Measurements from ENCODE around the gene ROM1.

Gene ROM1

GRCh38 chr11:62574363-62575071, 38.5 kb upstream of the ROM1 start:
- Histone ChIP-seq H3K4me3 (ENCODE audit: low read depth, low read length, poor library complexity, severe bottlenecking) (peak overlapping the region; percentile 77), H3K36me3 (ENCODE audit: insufficient read depth, low read length) (peaks cover 74% of the 10 kb centered on the region), H3K27ac (ENCODE audit: low read depth, low read length, poor library complexity, severe bottlenecking) (peak overlapping the region; percentile 56), H3K9me3 (ENCODE audit: low read length) (no peaks in the 10 kb centered on the region), H2AFZ (ENCODE audit: low read length) (no peak overlapping the region), H3K4me1 (ENCODE audit: insufficient read depth, low read length, severe bottlenecking) (peaks cover 28% of the 10 kb centered on the region), H3K4me2 (ENCODE audit: low read length) (peak overlapping the region; percentile 93), H3K9me2 (ENCODE audit: low read depth, low read length) (no peaks in the 10 kb centered on the region), H3F3A (ENCODE audit: insufficient read depth, low read length) (no peaks in the 10 kb centered on the region), H3K9ac (ENCODE audit: low read length) (peak overlapping the region; percentile 78), H4K20me1 (ENCODE audit: insufficient read depth, low read length) (no peaks in the 10 kb centered on the region), H3K79me2 (ENCODE audit: insufficient read depth, low read length) (peaks cover 21% of the 10 kb centered on the region), H3K27me3 (ENCODE audit: insufficient read depth, low read length) (no peaks in the 10 kb centered on the region)
- TF ChIP-seq, protein P1, sequence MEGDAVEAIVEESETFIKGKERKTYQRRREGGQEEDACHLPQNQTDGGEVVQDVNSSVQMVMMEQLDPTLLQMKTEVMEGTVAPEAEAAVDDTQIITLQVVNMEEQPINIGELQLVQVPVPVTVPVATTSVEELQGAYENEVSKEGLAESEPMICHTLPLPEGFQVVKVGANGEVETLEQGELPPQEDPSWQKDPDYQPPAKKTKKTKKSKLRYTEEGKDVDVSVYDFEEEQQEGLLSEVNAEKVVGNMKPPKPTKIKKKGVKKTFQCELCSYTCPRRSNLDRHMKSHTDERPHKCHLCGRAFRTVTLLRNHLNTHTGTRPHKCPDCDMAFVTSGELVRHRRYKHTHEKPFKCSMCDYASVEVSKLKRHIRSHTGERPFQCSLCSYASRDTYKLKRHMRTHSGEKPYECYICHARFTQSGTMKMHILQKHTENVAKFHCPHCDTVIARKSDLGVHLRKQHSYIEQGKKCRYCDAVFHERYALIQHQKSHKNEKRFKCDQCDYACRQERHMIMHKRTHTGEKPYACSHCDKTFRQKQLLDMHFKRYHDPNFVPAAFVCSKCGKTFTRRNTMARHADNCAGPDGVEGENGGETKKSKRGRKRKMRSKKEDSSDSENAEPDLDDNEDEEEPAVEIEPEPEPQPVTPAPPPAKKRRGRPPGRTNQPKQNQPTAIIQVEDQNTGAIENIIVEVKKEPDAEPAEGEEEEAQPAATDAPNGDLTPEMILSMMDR (IDR thresholded peaks at IDR 0.05; ENCODE audit: low read length): no peak
- TF ChIP-seq EZH2 (IDR thresholded peaks at IDR 0.05; ENCODE audit: borderline replicate concordance, low read length): no peak

- peak overlapping the region; percentile 93 for H3K4me2 ChIP-seq (ENCODE audit: low read length)
- peak overlapping the region; percentile 56 for H3K27ac ChIP-seq (ENCODE audit: low read depth, low read length, poor library complexity, severe bottlenecking)
- H3K79me2 ChIP-seq (ENCODE audit: insufficient read depth, low read length): peaks cover 21% of the 10 kb centered on the region
- no peaks in the 10 kb centered on the region for H3K9me3 ChIP-seq (ENCODE audit: low read length)
- no peaks in the 10 kb centered on the region for H3K9me2 ChIP-seq (ENCODE audit: low read depth, low read length)
- H3K4me3 ChIP-seq (ENCODE audit: low read depth, low read length, poor library complexity, severe bottlenecking): peak overlapping the region; percentile 77
- H3F3A ChIP-seq (ENCODE audit: insufficient read depth, low read length): no peaks in the 10 kb centered on the region
- no peak overlapping the region for H2AFZ ChIP-seq (ENCODE audit: low read length)
- TF ChIP-seq, protein P1 (IDR thresholded peaks at IDR 0.05; ENCODE audit: low read length): no peak
- TF ChIP-seq EZH2 (IDR thresholded peaks at IDR 0.05; ENCODE audit: borderline replicate concordance, low read length): no peak
- peaks cover 70% of the 10 kb centered on the region for H3K36me3 ChIP-seq (ENCODE audit: insufficient read depth, low read length)
- peaks cover 28% of the 10 kb centered on the region for H3K4me1 ChIP-seq (ENCODE audit: insufficient read depth, low read length, severe bottlenecking)
- H4K20me1 ChIP-seq (ENCODE audit: insufficient read depth, low read length): no peaks in the 10 kb centered on the region
- H3K9ac ChIP-seq (ENCODE audit: low read length): peak overlapping the region; percentile 78
- no peaks in the 10 kb centered on the region for H3K27me3 ChIP-seq (ENCODE audit: insufficient read depth, low read length)
These were observed 37.9 kb upstream of the ROM1 start for GRCh38 chr11:62575156-62575555.

GRCh38 chr11:62575837-62576236, 37.2 kb upstream of the ROM1 start:
- H3K4me1 ChIP-seq (ENCODE audit: insufficient read depth, low read length, severe bottlenecking): peaks cover 28% of the 10 kb centered on the region
- H3K4me2 ChIP-seq (ENCODE audit: low read length): peak overlapping the region; percentile 93; the same call in 1 of the 2 replicates
- peaks cover 21% of the 10 kb centered on the region for H3K79me2 ChIP-seq (ENCODE audit: insufficient read depth, low read length)
- no peak overlapping the region for H3K27ac ChIP-seq (ENCODE audit: low read depth, low read length, poor library complexity, severe bottlenecking)
- no peak overlapping the region; the same call in 1 of the 2 replicates for H3K9ac ChIP-seq (ENCODE audit: low read length)
- H3K9me3 ChIP-seq (ENCODE audit: low read length): no peaks in the 10 kb centered on the region
- H3K9me2 ChIP-seq (ENCODE audit: low read depth, low read length): no peaks in the 10 kb centered on the region
- no peak overlapping the region for H2AFZ ChIP-seq (ENCODE audit: low read length)
- H4K20me1 ChIP-seq (ENCODE audit: insufficient read depth, low read length): no peaks in the 10 kb centered on the region
- no peak for TF ChIP-seq EZH2 (IDR thresholded peaks at IDR 0.05; ENCODE audit: borderline replicate concordance, low read length)
- TF ChIP-seq, protein P1 (IDR thresholded peaks at IDR 0.05; ENCODE audit: low read length): no peak
- H3K4me3 ChIP-seq (ENCODE audit: low read depth, low read length, poor library complexity, severe bottlenecking): no peak overlapping the region
- no peaks in the 10 kb centered on the region for H3F3A ChIP-seq (ENCODE audit: insufficient read depth, low read length)
- peaks cover 68% of the 10 kb centered on the region for H3K36me3 ChIP-seq (ENCODE audit: insufficient read depth, low read length)
- no peaks in the 10 kb centered on the region for H3K27me3 ChIP-seq (ENCODE audit: insufficient read depth, low read length)
